Kidney epithelial cell (primary cell): ENCODE data around the gene CFAP99. TPM values are rescaled to one million over a fixed set of nuclear protein-coding genes. Genes with fewer than 3 reads are reported as not detected.

ENCODE experiments used
- DNase-seq: peaks from one replicate; pipeline ENCODE4 v3.0.0-alpha.2; 2010; ENCODE audit warnings: low read depth
- H3K27me3 ChIP-seq: 2 replicates; pipeline ENCODE4 v1.6.0; 2011; ENCODE audit warnings: low read length; ENCODE audit not compliant: control insufficient read depth, insufficient read depth
- H3K36me3 ChIP-seq: 2 replicates; pipeline ENCODE4 v1.5.1; 2011; ENCODE audit warnings: low read length; ENCODE audit not compliant: control insufficient read depth, insufficient read depth
- H3K4me3 ChIP-seq: 2 replicates; pipeline ENCODE4 v1.5.1; 2011; ENCODE audit warnings: low read depth, mild to moderate bottlenecking, control low read depth, low read length
- CTCF ChIP-seq: IDR thresholded peaks from 2 replicates; pipeline ENCODE4 v1.5.1; 2011; ENCODE audit warnings: mild to moderate bottlenecking, moderate library complexity, low read length, control low read depth, inconsistent platforms; ENCODE audit not compliant: insufficient read depth, poor library complexity, severe bottlenecking
- total RNA-seq: library from RNA; depleted of rRNA; stranded (reverse); fragments of >200 nt; gene quantifications from 2 replicates; pipeline ENCODE4 v1.2.3, GENCODE V29; 2015

The CFAP99 gene
- total RNA-seq, 1 donor from 2014 or later = not detected

- Histone ChIP-seq H3K27me3 (no peaks in the 10 kb centered on the region), H3K36me3 (no peaks in the 10 kb centered on the region)
- no peak for TF ChIP-seq CTCF
Measured at GRCh38 chr4:2489081-2489805, 70.5 kb downstream of the CFAP99 start.

GRCh38 chr4:2489841-2490552, 71.2 kb downstream of the CFAP99 start:
- TF ChIP-seq CTCF = no peak
- no peak overlapping the region for H3K4me3 ChIP-seq
- no peak for DNase-seq

More at GRCh38 chr4:2489081-2489805, 70.5 kb downstream of the CFAP99 start:
- no peak for DNase-seq
- H3K4me3 ChIP-seq = no peak overlapping the region

GRCh38 chr4:2492970-2493369, 74.2 kb downstream of the CFAP99 start:
- Histone ChIP-seq H3K4me3 (no peak overlapping the region), H3K27me3 (no peaks in the 10 kb centered on the region), H3K36me3 (peaks cover 1% of the 10 kb centered on the region)
- DNase-seq = no peak
- TF ChIP-seq CTCF = no peak

More at GRCh38 chr4:2489841-2490552, 71.2 kb downstream of the CFAP99 start:
- Histone ChIP-seq H3K36me3 (no peaks in the 10 kb centered on the region), H3K27me3 (no peaks in the 10 kb centered on the region)

GRCh38 chr4:2494992-2495391, 76.2 kb downstream of the CFAP99 start:
- no peak overlapping the region for H3K4me3 ChIP-seq
- peaks cover 1% of the 10 kb centered on the region for H3K36me3 ChIP-seq
- H3K27me3 ChIP-seq = no peaks in the 10 kb centered on the region
- no peak for TF ChIP-seq CTCF
- no peak for DNase-seq

GRCh38 chr4:2497324-2497723, 78.6 kb downstream of the CFAP99 start:
- no peak for TF ChIP-seq CTCF
- H3K27me3 ChIP-seq = no peaks in the 10 kb centered on the region
- no peak overlapping the region for H3K4me3 ChIP-seq
- peaks cover 11% of the 10 kb centered on the region for H3K36me3 ChIP-seq
- no peak for DNase-seq
